ENCODE results near the gene TAX1BP3.
"Not testable (repeated sequence)": the region's sequence is repeated elsewhere in the genome, so short reads cannot be mapped to it uniquely, and the experiment has no call there.

- TF ChIP-seq CTCF (conservative IDR thresholded peaks at IDR 0.05); EZH2 (IDR thresholded peaks at IDR 0.05; ENCODE audit: low read depth): not testable (repeated sequence)
Measured at GRCh38 chr17:3705718-3705984, 37.3 kb upstream of the TAX1BP3 start.

Measured in PC-9 (cell line).